ENCODE measurements around the gene RHBDF1. TPM values are rescaled to one million over a fixed set of nuclear protein-coding genes. Genes with fewer than 3 reads are reported as not detected.

The RHBDF1 gene
- total RNA-seq, 1 experiment from 2014 or later, result 26.3 TPM

GRCh38 chr16:57711-58110 is 14.7 kb downstream of the RHBDF1 start:
- no TSS peak for BruUV-seq (replicated peaks)
- POLR2A ChIA-PET (ENCODE audit: unreplicated experiment), result no interaction called here
- intact Hi-C loops (cut with micrococcal nuclease), result no loop called here

GRCh38 chr16:56231-56927 is 16.1 kb downstream of the RHBDF1 start:
- intact Hi-C loops (cut with micrococcal nuclease), result no loop called here
- POLR2A ChIA-PET (ENCODE audit: unreplicated experiment), result no interaction called here

More at GRCh38 chr16:57711-58110, 14.7 kb downstream of the RHBDF1 start:
- Histone ChIP-seq H3K9me2 (replicated peaks; ENCODE audit: low read length) (no peaks in the 10 kb centered on the region), H3K4me3 (ENCODE audit: low read length) (no peak overlapping the region), H3F3A (ENCODE audit: low read length, unreplicated experiment) (no peaks in the 10 kb centered on the region), H3K9ac (ENCODE audit: low read length) (no peak overlapping the region), H3K27ac (ENCODE audit: low read length) (no peak overlapping the region), H3K79me2 (ENCODE audit: low read length) (peaks cover 23% of the 10 kb centered on the region), H4K20me1 (ENCODE audit: low read length) (no peaks in the 10 kb centered on the region), H3K4me1 (ENCODE audit: insufficient read depth, low read length) (no peaks in the 10 kb centered on the region), H3K36me3 (ENCODE audit: low read depth, low read length) (no peaks in the 10 kb centered on the region; the same call in 1 of the 2 replicates), H2AFZ (ENCODE audit: low read length) (no peak overlapping the region), H3K9me3 (ENCODE audit: low read length) (no peaks in the 10 kb centered on the region), H3K4me2 (ENCODE audit: low read length) (no peak overlapping the region), H3K27me3 (ENCODE audit: low read length) (no peaks in the 10 kb centered on the region)
- no peak for ATAC-seq
- CTCF ChIA-PET, result no interaction called here
- no peak for DNase-seq
- TF ChIP-seq EZH2 (IDR thresholded peaks at IDR 0.05; ENCODE audit: low read length, unreplicated experiment), result no peak
- TF ChIP-seq CTCF (conservative IDR thresholded peaks at IDR 0.05; ENCODE audit: low read depth, low read length), result no peak
- TF ChIP-seq EZH2phosphoT487 (IDR thresholded peaks at IDR 0.05; ENCODE audit: borderline replicate concordance, low read length), result no peak

More at GRCh38 chr16:56231-56927, 16.1 kb downstream of the RHBDF1 start:
- CTCF ChIA-PET, result interaction anchor here (0.6 kb wide), 1 partner anchor 126 kb away, joined by 3 read pairs; no protein-coding TSS in a partner anchor
- DNase-seq, result no peak
- Histone ChIP-seq H3K9me3 (ENCODE audit: low read length) (no peaks in the 10 kb centered on the region), H3K27me3 (ENCODE audit: low read length) (no peaks in the 10 kb centered on the region), H3K27ac (ENCODE audit: low read length) (no peak overlapping the region), H3K9ac (ENCODE audit: low read length) (no peak overlapping the region), H2AFZ (ENCODE audit: low read length) (no peak overlapping the region), H3K36me3 (ENCODE audit: low read depth, low read length) (no peaks in the 10 kb centered on the region; the same call in 1 of the 2 replicates), H3K9me2 (replicated peaks; ENCODE audit: low read length) (no peaks in the 10 kb centered on the region), H4K20me1 (ENCODE audit: low read length) (no peaks in the 10 kb centered on the region), H3K4me1 (ENCODE audit: insufficient read depth, low read length) (no peaks in the 10 kb centered on the region), H3K79me2 (ENCODE audit: low read length) (peaks cover 36% of the 10 kb centered on the region), H3K4me2 (ENCODE audit: low read length) (no peak overlapping the region), H3K4me3 (ENCODE audit: low read length) (no peak overlapping the region), H3F3A (ENCODE audit: low read length, unreplicated experiment) (no peaks in the 10 kb centered on the region)
- TF ChIP-seq EZH2phosphoT487 (IDR thresholded peaks at IDR 0.05; ENCODE audit: borderline replicate concordance, low read length) (no peak), EZH2 (IDR thresholded peaks at IDR 0.05; ENCODE audit: low read length, unreplicated experiment) (no peak), CTCF (conservative IDR thresholded peaks at IDR 0.05; ENCODE audit: low read depth, low read length) (no peak)
- no TSS peak for BruUV-seq (replicated peaks)
- ATAC-seq, result no peak
